ENCODE data around the gene TALDO1. TPM values are rescaled to one million over a fixed set of nuclear protein-coding genes. Genes with fewer than 3 reads are reported as not detected.

TALDO1 gene
- polyA plus RNA-seq, 1 donor = 59.5 TPM

GRCh38 chr11:787084-787675, 39.9 kb downstream of the TALDO1 start:
- DNase-seq (ENCODE audit: low read depth) = no peak

GRCh38 chr11:788009-788640, 40.9 kb downstream of the TALDO1 start:
- no peak for DNase-seq (ENCODE audit: low read depth)

- DNase-seq (ENCODE audit: low read depth) = no peak
Observed at GRCh38 chr11:788953-789940, 42.0 kb downstream of the TALDO1 start.

- no peak for DNase-seq (ENCODE audit: low read depth)
Observed at GRCh38 chr11:789943-790342, 42.7 kb downstream of the TALDO1 start, which contains the start of gene CEND1. CEND1 (minus strand) TSS chr11:790090; CDS start chr11:788576, 1,514 bp downstream.

- no peak for DNase-seq (ENCODE audit: low read depth)
Observed at GRCh38 chr11:790721-791564, 43.7 kb downstream of the TALDO1 start.

GRCh38 chr11:791658-792534, 44.6 kb downstream of the TALDO1 start:
- no peak for DNase-seq (ENCODE audit: low read depth)

- no peak for DNase-seq (ENCODE audit: low read depth)
Observed at GRCh38 chr11:792535-792821, 45.2 kb downstream of the TALDO1 start.

- no peak for DNase-seq (ENCODE audit: low read depth)
Observed at GRCh38 chr11:792873-793272, 45.6 kb downstream of the TALDO1 start.

- DNase-seq (ENCODE audit: low read depth) = no peak
Observed at GRCh38 chr11:793556-793955, 46.3 kb downstream of the TALDO1 start.

- no peak for DNase-seq (ENCODE audit: low read depth)
Observed at GRCh38 chr11:794013-794765, 46.9 kb downstream of the TALDO1 start.

- DNase-seq (ENCODE audit: low read depth) = no peak
Observed at GRCh38 chr11:794766-795633, 47.7 kb downstream of the TALDO1 start.

GRCh38 chr11:795634-796564, 48.6 kb downstream of the TALDO1 start:
- DNase-seq (ENCODE audit: low read depth) = no peak

GRCh38 chr11:796565-797295, 49.5 kb downstream of the TALDO1 start:
- DNase-seq (ENCODE audit: low read depth) = no peak

- DNase-seq (ENCODE audit: low read depth) = no peak
Observed at GRCh38 chr11:797296-798092, 50.2 kb downstream of the TALDO1 start.

GRCh38 chr11:798093-798713, 50.9 kb downstream of the TALDO1 start, which contains the start of gene SLC25A22:
SLC25A22 (minus strand) TSS chr11:798281; CDS start chr11:795006, 3,275 bp downstream.
- DNase-seq (ENCODE audit: low read depth) = no peak
